Liver (tissue), 9 donors: ENCODE results near the gene MFAP3L. TPM values are rescaled to one million over a fixed set of nuclear protein-coding genes. Genes with fewer than 3 reads are reported as not detected.

Source experiments
- DNase-seq: peaks from one replicate; pipeline ENCODE4 v3.0.0-alpha.2; 2017; ENCODE audit warnings: low spot score
- H3K27ac ChIP-seq, 2 donors: one replicate each; pipeline ENCODE4 v1.7.0; 2013; ENCODE audit warnings: inconsistent platforms in 2 of 2, low read length in 2 of 2, control low read depth in 1 of 2, low read depth in 1 of 2, mild to moderate bottlenecking in 1 of 2
- H3K27me3 ChIP-seq, 4 donors: one replicate each; pipeline versions ENCODE4 v1.6.1 to v1.7.0; 2013; ENCODE audit warnings: low read length in 3 of 4, inconsistent platforms in 1 of 4, mild to moderate bottlenecking in 1 of 4, moderate library complexity in 1 of 4; ENCODE audit not compliant: control insufficient read depth in 4 of 4, insufficient read depth in 4 of 4
- H3K36me3 ChIP-seq, 4 donors: one replicate each; pipeline versions ENCODE4 v1.6.1 to v1.7.0; 2013; ENCODE audit warnings: low read length in 3 of 4, mild to moderate bottlenecking in 3 of 4, low read depth in 1 of 4, moderate library complexity in 1 of 4; ENCODE audit not compliant: control insufficient read depth in 4 of 4, insufficient read depth in 3 of 4
- H3K4me1 ChIP-seq, 4 donors: one replicate each; pipeline versions ENCODE4 v1.6.1 to v1.7.0; 2013; ENCODE audit warnings: low read length in 3 of 4, mild to moderate bottlenecking in 3 of 4, moderate library complexity in 1 of 4; ENCODE audit not compliant: control insufficient read depth in 4 of 4, insufficient read depth in 4 of 4
- H3K4me3 ChIP-seq, 3 donors: one replicate each; pipeline versions ENCODE4 v1.6.1 to v1.7.0; 2013; ENCODE audit warnings: low read length in 3 of 3, control low read depth in 1 of 3, low read depth in 1 of 3, mild to moderate bottlenecking in 1 of 3
- H3K9ac ChIP-seq, 2 donors: one replicate each; pipeline ENCODE4 v1.7.0; 2013; ENCODE audit warnings: low read length in 2 of 2, mild to moderate bottlenecking in 2 of 2, moderate library complexity in 2 of 2, control low read depth in 1 of 2, low read depth in 1 of 2
- H3K9me3 ChIP-seq, 4 donors: one replicate each; pipeline versions ENCODE4 v1.6.1 to v1.7.0; 2013; ENCODE audit warnings: low read length in 3 of 4; ENCODE audit not compliant: control insufficient read depth in 4 of 4
- EGR1 ChIP-seq, 2 donors: IDR thresholded peaks; 2 replicates each; pipeline ENCODE4 v1.6.1; 2016 to 2018; ENCODE audit warnings: antibody characterized with exemption in 2 of 2, low read depth in 2 of 2
- FOXA1 ChIP-seq: IDR thresholded peaks from 2 replicates; pipeline ENCODE4 v1.6.1; 2016; ENCODE audit warnings: antibody characterized with exemption
- FOXA2 ChIP-seq: IDR thresholded peaks from 2 replicates; pipeline ENCODE4 v1.6.1; 2016; ENCODE audit warnings: antibody characterized with exemption
- GABPA ChIP-seq, 2 donors: IDR thresholded peaks in 1 of 2; conservative IDR thresholded peaks in 1 of 2; 2 replicates each; pipeline ENCODE4 v1.6.1; 2016; ENCODE audit warnings: antibody characterized with exemption in 2 of 2, mild to moderate bottlenecking in 1 of 2, moderate library complexity in 1 of 2
- HNF4A ChIP-seq, 2 donors: conservative IDR thresholded peaks; 2 replicates each; pipeline ENCODE4 v1.6.1; 2016; ENCODE audit warnings: antibody characterized with exemption in 2 of 2, mild to moderate bottlenecking in 2 of 2
- HNF4G ChIP-seq: IDR thresholded peaks from 2 replicates; pipeline ENCODE4 v1.6.1; 2016; ENCODE audit warnings: antibody characterized with exemption
- JUND ChIP-seq, 2 donors: IDR thresholded peaks; 2 replicates each; pipeline ENCODE4 v1.6.1; 2016; ENCODE audit warnings: antibody characterized with exemption in 2 of 2
- NR2F2 ChIP-seq: IDR thresholded peaks from 2 replicates; pipeline ENCODE4 v1.6.1; 2016; ENCODE audit warnings: antibody characterized with exemption
- RAD21 ChIP-seq, 2 donors: IDR thresholded peaks; 2 replicates each; pipeline ENCODE4 v1.6.1; 2016; ENCODE audit warnings: antibody characterized with exemption in 2 of 2, mild to moderate bottlenecking in 2 of 2
- RXRA ChIP-seq, 2 donors: IDR thresholded peaks; 2 replicates each; pipeline ENCODE4 v1.6.1; 2017 to 2018; ENCODE audit warnings: antibody characterized with exemption in 2 of 2, mild to moderate bottlenecking in 1 of 2
- TAF1 ChIP-seq: conservative IDR thresholded peaks from 2 replicates; pipeline ENCODE4 v1.6.1; 2016; ENCODE audit warnings: antibody characterized with exemption, mild to moderate bottlenecking
- YY1 ChIP-seq: IDR thresholded peaks from 2 replicates; pipeline ENCODE4 v1.6.1; 2016; ENCODE audit warnings: antibody characterized with exemption, mild to moderate bottlenecking
- WGBS: extraction: QIAGEN DNeasy Blood & Tissue Kit; methylation state at CpG from one replicate; pipeline ENCODE4 v1.1.7; 2013; 5-methylcytosine and 5-hydroxymethylcytosine counted together
- polyA plus RNA-seq, 2 donors: library from polyadenylated mRNA; stranded (reverse) in 1 of 2; unstranded in 1 of 2; fragments of 200-250 nt in 1 of 2; fragments of >200 nt in 1 of 2; fragmentation: Nextera tagmentation in 1 of 2; extraction: Ambion mirVana in 1 of 2; gene quantifications; one replicate each; pipeline versions ENCODE4 v1.2.1 to v1.2.3, GENCODE V29; 2013 to 2015
- total RNA-seq, 2 donors: library from RNA; depleted of rRNA; stranded (reverse); fragments of >200 nt; gene quantifications; one replicate each; pipeline ENCODE4 v1.2.3, GENCODE V29; 2014
- TF ChIP-seq, protein P1 (sequence below): fragments of 150-350 bp; IDR thresholded peaks from 2 replicates; pipeline ENCODE4 v1.5.1; 2017; ENCODE audit warnings: improper control_type of control experiment, low read depth, low read length; ENCODE audit not compliant: missing input control
- TF ChIP-seq, protein P2 (sequence below): IDR thresholded peaks from 2 replicates; pipeline ENCODE4 v1.6.1; 2016; ENCODE audit warnings: antibody characterized with exemption
- TF ChIP-seq, protein P3 (sequence below): IDR thresholded peaks from 2 replicates; pipeline ENCODE4 v1.6.1; 2016; ENCODE audit warnings: antibody characterized with exemption
- donor health status: healthy.
- donor health status: healthy.
- donor health status: healthy.
- donor health status: healthy.
- donor health status: healthy.

Gene MFAP3L
- total and polyA plus RNA-seq, 4 donors = 16.5 to 102 (median 18.5) TPM

DNA sequence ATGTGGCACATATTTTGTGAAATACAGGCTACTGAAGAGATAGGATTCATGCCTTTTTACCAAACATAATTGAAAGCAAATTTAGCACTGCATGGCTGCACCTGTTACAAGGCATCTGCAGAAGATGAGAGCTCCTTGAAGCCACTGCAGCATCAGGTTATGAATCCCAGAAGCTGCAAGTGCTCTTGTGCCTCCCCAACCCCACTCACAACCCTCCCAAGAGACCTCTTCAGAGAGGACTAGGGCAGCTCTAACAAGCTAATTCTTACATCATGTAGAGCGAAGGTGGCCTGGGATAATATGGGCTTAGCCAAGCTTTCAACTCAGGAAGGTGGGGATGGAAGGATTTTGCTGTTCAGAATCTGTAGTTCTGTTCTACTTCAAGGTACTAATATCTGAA is 27.2 kb downstream of the MFAP3L start:
- H3K4me1 ChIP-seq = no peaks in the 10 kb centered on the region
- no peak for DNase-seq
- no peaks in the 10 kb centered on the region for H3K36me3 ChIP-seq
- H3K27ac ChIP-seq = no peak overlapping the region
- WGBS = 96% methylated on average over 1 of the region's 1 CpG
- H3K27me3 ChIP-seq = no peaks in the 10 kb centered on the region
- no peak overlapping the region for H3K4me3 ChIP-seq
- TF ChIP-seq TAF1 (no peak), RAD21 (IDR thresholded peaks at IDR 0.05) (no peak), NR2F2 (no peak), RXRA (IDR thresholded peaks at IDR 0.05) (no peak), JUND (IDR thresholded peaks at IDR 0.05) (no peak)
- TF ChIP-seq, protein P1, sequence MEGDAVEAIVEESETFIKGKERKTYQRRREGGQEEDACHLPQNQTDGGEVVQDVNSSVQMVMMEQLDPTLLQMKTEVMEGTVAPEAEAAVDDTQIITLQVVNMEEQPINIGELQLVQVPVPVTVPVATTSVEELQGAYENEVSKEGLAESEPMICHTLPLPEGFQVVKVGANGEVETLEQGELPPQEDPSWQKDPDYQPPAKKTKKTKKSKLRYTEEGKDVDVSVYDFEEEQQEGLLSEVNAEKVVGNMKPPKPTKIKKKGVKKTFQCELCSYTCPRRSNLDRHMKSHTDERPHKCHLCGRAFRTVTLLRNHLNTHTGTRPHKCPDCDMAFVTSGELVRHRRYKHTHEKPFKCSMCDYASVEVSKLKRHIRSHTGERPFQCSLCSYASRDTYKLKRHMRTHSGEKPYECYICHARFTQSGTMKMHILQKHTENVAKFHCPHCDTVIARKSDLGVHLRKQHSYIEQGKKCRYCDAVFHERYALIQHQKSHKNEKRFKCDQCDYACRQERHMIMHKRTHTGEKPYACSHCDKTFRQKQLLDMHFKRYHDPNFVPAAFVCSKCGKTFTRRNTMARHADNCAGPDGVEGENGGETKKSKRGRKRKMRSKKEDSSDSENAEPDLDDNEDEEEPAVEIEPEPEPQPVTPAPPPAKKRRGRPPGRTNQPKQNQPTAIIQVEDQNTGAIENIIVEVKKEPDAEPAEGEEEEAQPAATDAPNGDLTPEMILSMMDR = no peak
- TF ChIP-seq, protein P2, sequence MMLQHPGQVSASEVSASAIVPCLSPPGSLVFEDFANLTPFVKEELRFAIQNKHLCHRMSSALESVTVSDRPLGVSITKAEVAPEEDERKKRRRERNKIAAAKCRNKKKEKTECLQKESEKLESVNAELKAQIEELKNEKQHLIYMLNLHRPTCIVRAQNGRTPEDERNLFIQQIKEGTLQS = no peak
- H3K9ac ChIP-seq = no peak overlapping the region
- no peaks in the 10 kb centered on the region for H3K9me3 ChIP-seq

DNA sequence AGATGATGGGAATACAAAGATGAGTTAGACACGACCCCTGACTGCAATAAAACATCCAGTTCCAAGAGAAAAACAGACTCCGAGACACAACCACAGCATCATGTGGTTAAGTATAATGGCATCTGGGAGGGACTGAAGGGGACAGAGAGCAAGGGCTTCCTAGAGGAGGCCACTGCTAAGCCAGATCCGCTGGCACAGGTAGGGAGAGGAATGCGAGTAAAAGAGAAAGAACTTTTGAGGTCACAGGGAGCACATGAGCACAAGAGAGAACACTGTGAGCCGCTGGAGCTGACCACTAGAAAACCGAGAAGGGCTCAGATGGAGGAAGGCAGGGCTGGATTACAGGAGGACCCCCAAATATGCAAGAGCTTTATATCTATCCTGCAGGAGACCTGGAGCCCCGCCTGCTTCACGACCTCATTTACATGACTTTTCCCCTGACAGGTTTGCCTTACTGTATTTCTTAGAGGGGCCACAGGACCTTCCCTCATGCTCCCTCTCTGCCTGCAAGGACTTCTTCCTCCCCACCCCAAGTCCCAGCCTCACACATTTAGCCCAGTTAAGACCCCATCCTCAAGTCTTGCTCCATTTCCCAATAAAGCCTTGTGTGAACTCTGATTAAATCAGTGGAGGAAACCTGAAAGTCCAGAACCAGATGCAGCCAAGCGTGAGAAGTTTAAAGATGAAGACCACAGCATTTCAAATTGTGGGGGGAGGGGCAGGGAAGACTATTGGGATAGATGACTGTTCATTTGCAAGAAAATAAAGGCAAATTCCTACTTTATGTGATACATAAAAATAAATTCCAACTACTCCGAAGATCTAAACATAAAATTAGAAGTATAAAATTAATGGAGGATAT is 29.6 kb downstream of the MFAP3L start:
- no peaks in the 10 kb centered on the region for H3K9me3 ChIP-seq

More for the DNA sequence above, 29.6 kb downstream of the MFAP3L start:
- Histone ChIP-seq H3K27ac (no peak overlapping the region), H3K4me1 (no peaks in the 10 kb centered on the region), H3K27me3 (no peaks in the 10 kb centered on the region), H3K36me3 (peaks cover 0 to 6% (median 2%) of the 10 kb centered on the region in 4 donors), H3K4me3 (no peak overlapping the region), H3K9ac (no peak overlapping the region)
- no peak for TF ChIP-seq FOXA2
- no peak for TF ChIP-seq FOXA1
- no peak for TF ChIP-seq EGR1 (IDR thresholded peaks at IDR 0.05; ENCODE audit: low read depth in 2 of 2)
- TF ChIP-seq RAD21 (IDR thresholded peaks at IDR 0.05) = no peak
- TF ChIP-seq, protein P3, sequence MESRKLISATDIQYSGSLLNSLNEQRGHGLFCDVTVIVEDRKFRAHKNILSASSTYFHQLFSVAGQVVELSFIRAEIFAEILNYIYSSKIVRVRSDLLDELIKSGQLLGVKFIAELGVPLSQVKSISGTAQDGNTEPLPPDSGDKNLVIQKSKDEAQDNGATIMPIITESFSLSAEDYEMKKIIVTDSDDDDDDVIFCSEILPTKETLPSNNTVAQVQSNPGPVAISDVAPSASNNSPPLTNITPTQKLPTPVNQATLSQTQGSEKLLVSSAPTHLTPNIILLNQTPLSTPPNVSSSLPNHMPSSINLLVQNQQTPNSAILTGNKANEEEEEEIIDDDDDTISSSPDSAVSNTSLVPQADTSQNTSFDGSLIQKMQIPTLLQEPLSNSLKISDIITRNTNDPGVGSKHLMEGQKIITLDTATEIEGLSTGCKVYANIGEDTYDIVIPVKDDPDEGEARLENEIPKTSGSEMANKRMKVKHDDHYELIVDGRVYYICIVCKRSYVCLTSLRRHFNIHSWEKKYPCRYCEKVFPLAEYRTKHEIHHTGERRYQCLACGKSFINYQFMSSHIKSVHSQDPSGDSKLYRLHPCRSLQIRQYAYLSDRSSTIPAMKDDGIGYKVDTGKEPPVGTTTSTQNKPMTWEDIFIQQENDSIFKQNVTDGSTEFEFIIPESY = no peak
- TF ChIP-seq YY1 = no peak
- no peak for TF ChIP-seq NR2F2
- TF ChIP-seq RXRA (IDR thresholded peaks at IDR 0.05) = no peak
- TF ChIP-seq GABPA (IDR thresholded peaks at IDR 0.05 in 1 of 2, conservative IDR thresholded peaks at IDR 0.05 in 1 of 2) = no peak
- no peak for TF ChIP-seq JUND (IDR thresholded peaks at IDR 0.05)
- TF ChIP-seq, protein P2 = no peak
- TF ChIP-seq HNF4A (conservative IDR thresholded peaks at IDR 0.05) = no peak
- TF ChIP-seq HNF4G = no peak
- TF ChIP-seq, protein P1 = no peak
- WGBS = 88% methylated on average over 10 of the region's 10 CpGs
- no peak for DNase-seq
